Measurements from ENCODE around the gene EP400. TPM values are rescaled to one million over a fixed set of nuclear protein-coding genes. Genes with fewer than 3 reads are reported as not detected.

EP400 gene
- total and polyA plus RNA-seq, 2 of the 13 experiments (the other 11 are each of a cell fraction or from before 2014, with no cell fraction given), result 4.9 to 5.0 TPM

DNA sequence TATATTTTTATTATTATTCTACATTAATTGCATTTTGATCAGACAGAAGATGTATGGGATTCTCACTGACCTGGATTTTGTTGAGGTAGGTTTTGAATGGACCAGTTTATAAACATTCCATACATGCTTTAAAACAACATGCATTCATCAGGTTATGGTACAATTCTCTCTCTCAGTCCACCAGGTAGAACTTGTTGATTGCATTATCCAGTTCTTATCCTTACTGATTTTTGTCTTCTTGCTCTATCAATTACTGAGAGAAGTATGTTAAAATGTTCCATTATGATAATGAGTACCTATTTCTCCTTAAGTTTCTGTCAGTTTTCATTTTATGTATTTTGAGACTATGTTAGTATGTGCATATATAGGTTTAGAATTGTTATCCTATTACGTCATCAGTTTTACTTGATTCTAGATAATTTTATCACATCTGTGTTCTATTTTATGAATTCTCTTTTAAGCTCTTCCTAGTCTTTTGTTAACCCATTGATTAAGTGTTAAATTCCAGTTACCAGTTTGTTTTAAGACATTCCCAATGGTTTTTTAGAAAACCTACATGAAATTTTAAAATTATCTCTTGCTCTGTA is 50.6 kb downstream of the EP400 start (continued):
- TF ChIP-seq, protein P1, sequence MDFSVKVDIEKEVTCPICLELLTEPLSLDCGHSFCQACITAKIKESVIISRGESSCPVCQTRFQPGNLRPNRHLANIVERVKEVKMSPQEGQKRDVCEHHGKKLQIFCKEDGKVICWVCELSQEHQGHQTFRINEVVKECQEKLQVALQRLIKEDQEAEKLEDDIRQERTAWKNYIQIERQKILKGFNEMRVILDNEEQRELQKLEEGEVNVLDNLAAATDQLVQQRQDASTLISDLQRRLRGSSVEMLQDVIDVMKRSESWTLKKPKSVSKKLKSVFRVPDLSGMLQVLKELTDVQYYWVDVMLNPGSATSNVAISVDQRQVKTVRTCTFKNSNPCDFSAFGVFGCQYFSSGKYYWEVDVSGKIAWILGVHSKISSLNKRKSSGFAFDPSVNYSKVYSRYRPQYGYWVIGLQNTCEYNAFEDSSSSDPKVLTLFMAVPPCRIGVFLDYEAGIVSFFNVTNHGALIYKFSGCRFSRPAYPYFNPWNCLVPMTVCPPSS (IDR thresholded peaks at IDR 0.05), result no peak
- TF ChIP-seq, protein P2, sequence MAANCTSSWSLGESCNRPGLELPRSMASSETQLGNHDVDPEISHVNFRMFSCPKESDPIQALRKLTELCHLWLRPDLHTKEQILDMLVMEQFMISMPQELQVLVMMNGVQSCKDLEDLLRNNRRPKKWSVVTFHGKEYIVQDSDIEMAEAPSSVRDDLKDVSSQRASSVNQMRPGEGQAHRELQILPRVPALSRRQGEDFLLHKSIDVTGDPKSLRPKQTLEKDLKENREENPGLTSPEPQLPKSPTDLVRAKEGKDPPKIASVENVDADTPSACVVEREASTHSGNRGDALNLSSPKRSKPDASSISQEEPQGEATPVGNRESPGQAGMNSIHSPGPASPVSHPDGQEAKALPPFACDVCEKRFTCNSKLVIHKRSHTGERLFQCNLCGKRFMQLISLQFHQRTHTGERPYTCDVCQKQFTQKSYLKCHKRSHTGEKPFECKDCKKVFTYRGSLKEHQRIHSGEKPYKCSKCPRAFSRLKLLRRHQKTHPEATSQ (CRISPR knock-in tag; IDR thresholded peaks at IDR 0.05; ENCODE audit: borderline replicate concordance), result no peak
- TF ChIP-seq CEBPB (IDR thresholded peaks at IDR 0.05; ENCODE audit: borderline replicate concordance, low read depth, low read length) (0 out of 2 replicates have a peak, but pooled peaks have one; percentile 3), ZNF549 (CRISPR knock-in tag; IDR thresholded peaks at IDR 0.05) (no peak)

DNA sequence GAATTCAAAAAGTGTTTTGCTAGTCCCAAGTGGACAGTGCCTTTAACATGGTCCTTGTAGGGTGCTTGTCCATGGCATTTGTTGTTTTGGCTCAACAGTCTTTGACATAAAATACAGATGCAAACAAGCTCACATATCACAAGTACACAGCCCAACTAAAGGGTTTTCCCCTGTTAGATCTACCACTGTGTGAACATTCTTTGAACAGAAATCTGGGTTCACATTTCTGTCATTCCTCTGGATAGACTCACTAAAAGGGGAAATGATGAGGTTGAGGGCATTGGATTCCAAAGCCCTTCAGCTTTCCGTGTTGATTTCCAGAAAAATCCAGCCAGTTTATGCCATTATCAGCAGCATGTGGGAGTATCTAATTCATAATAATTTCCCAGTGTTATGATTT is 54.1 kb downstream of the EP400 start:
- Histone ChIP-seq H2AFZ (ENCODE audit: low read length) (no peak overlapping the region), H3K27me3 (ENCODE audit: control insufficient read depth in 1 of 2, insufficient read depth in 2 of 2, low read length in 2 of 2) (no peaks in the 10 kb centered on the region; a peak in 1 of 5 replicates), H3K4me3 (replicated peaks in 1 of 3; ENCODE audit: insufficient read depth in 1 of 3, low read depth in 2 of 3, low read length in 3 of 3) (no peak overlapping the region), H3K79me2 (ENCODE audit: insufficient read depth, low read length) (no peaks in the 10 kb centered on the region), H3K4me1 (ENCODE audit: insufficient read depth, low read length) (no peaks in the 10 kb centered on the region), H3K36me3 (replicated peaks in 1 of 2; ENCODE audit: control insufficient read depth in 1 of 2, insufficient read depth in 2 of 2, low read length in 2 of 2) (peaks cover 16 to 37% of the 10 kb centered on the region in 2 experiments), H3K9ac (ENCODE audit: insufficient read depth, low read depth, low read length) (no peak overlapping the region), H3K9me3 (ENCODE audit: low read length) (no peaks in the 10 kb centered on the region), H3K27ac (ENCODE audit: extremely low read length, insufficient read depth, low read length) (no peak overlapping the region), H3K4me2 (ENCODE audit: low read depth, low read length) (no peak overlapping the region), H4K20me1 (ENCODE audit: insufficient read depth, low read length) (no peaks in the 10 kb centered on the region)
- POLR2A ChIA-PET, result no interaction called here
- in situ Hi-C loops (cut with HindIII; ENCODE audit: extremely low pct_ligation_motif_present, low pct_unique_long_range_greater_than_20kb) (loop anchor here (25.0 kb wide), 1 partner anchor 392 kb away; no protein-coding TSS in a partner anchor), intact Hi-C loops (cut with micrococcal nuclease; ENCODE audit: unreplicated experiment) (loop anchor here (5.0 kb wide), 1 partner anchor 152 kb away; no protein-coding TSS in a partner anchor)
- DNase-seq (ENCODE audit: low spot score) (no peak), FAIRE-seq (no peak), ATAC-seq (no peak)
- no TSS peak for BruUV-seq (replicated peaks)
- CTCF ChIA-PET (ENCODE audit: low intra/inter-chr PET ratio, low total read pairs), result no interaction called here
- 100% methylated on average over 1 of the region's 1 CpG for WGBS (ENCODE audit: low lambda C conversion rate)
- TF ChIP-seq ELF1 (CRISPR knock-in tag; IDR thresholded peaks at IDR 0.05), result no peak
- TF ChIP-seq ARNT (IDR thresholded peaks at IDR 0.05), result no peak
- TF ChIP-seq ZKSCAN1 (IDR thresholded peaks at IDR 0.05; ENCODE audit: low read length), result no peak
- TF ChIP-seq, protein P3, sequence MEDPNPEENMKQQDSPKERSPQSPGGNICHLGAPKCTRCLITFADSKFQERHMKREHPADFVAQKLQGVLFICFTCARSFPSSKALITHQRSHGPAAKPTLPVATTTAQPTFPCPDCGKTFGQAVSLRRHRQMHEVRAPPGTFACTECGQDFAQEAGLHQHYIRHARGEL (CRISPR knock-in tag; IDR thresholded peaks at IDR 0.05), result no peak
- TF ChIP-seq CHD4 (IDR thresholded peaks at IDR 0.05; ENCODE audit: borderline replicate concordance, low read length), result no peak
- no peak for TF ChIP-seq ZNF530 (CRISPR knock-in tag; IDR thresholded peaks at IDR 0.05; ENCODE audit: low read depth)
- TF ChIP-seq ZNF558 (CRISPR knock-in tag; IDR thresholded peaks at IDR 0.05; ENCODE audit: borderline replicate concordance), result no peak
- no peak for TF ChIP-seq TBP (CRISPR knock-in tag; IDR thresholded peaks at IDR 0.05)
- TF ChIP-seq SNAPC2 (CRISPR knock-in tag; IDR thresholded peaks at IDR 0.05), result no peak
- no peak for TF ChIP-seq POLR2AphosphoS5 (IDR thresholded peaks at IDR 0.05; ENCODE audit: low read depth, low read length)
- no peak for TF ChIP-seq ZNF260 (CRISPR knock-in tag; IDR thresholded peaks at IDR 0.05; ENCODE audit: borderline replicate concordance, low read depth)
- TF ChIP-seq ZNF264 (CRISPR knock-in tag; IDR thresholded peaks at IDR 0.05), result no peak
- TF ChIP-seq REPIN1 (CRISPR knock-in tag; IDR thresholded peaks at IDR 0.05; ENCODE audit: borderline replicate concordance, low read depth), result no peak
- TF ChIP-seq, protein P4, sequence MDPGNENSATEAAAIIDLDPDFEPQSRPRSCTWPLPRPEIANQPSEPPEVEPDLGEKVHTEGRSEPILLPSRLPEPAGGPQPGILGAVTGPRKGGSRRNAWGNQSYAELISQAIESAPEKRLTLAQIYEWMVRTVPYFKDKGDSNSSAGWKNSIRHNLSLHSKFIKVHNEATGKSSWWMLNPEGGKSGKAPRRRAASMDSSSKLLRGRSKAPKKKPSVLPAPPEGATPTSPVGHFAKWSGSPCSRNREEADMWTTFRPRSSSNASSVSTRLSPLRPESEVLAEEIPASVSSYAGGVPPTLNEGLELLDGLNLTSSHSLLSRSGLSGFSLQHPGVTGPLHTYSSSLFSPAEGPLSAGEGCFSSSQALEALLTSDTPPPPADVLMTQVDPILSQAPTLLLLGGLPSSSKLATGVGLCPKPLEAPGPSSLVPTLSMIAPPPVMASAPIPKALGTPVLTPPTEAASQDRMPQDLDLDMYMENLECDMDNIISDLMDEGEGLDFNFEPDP (CRISPR knock-in tag; conservative IDR thresholded peaks at IDR 0.05), result no peak
- no peak for TF ChIP-seq ZIK1 (CRISPR knock-in tag; IDR thresholded peaks at IDR 0.05; ENCODE audit: borderline replicate concordance, low read depth)
- no peak for TF ChIP-seq ZMYM3 (CRISPR knock-in tag; IDR thresholded peaks at IDR 0.05)
- no peak for TF ChIP-seq ISX (CRISPR knock-in tag; conservative IDR thresholded peaks at IDR 0.05)
